IgD-negative memory B cell (primary cell): ENCODE data around the gene GRAP2. TPM values are rescaled to one million over a fixed set of nuclear protein-coding genes. Genes with fewer than 3 reads are reported as not detected.
A peak's percentile ranks its signal among the peaks of the same experiment; 100 is the strongest.

Source experiments
- H3K27ac Mint-ChIP-seq, 3 donors: one replicate each; pipeline ENCODE4 v1.8.0; 2020 to 2022; ENCODE audit warnings: mild to moderate bottlenecking in 3 of 3, mixed read lengths in 3 of 3, moderate library complexity in 1 of 3
- H3K27me3 Mint-ChIP-seq: one replicate; pipeline ENCODE4 v1.8.0; 2021; ENCODE audit warnings: mixed read lengths
- H3K36me3 Mint-ChIP-seq: one replicate; pipeline ENCODE4 v1.8.0; 2020; ENCODE audit warnings: mild to moderate bottlenecking, mixed read lengths
- H3K4me1 Mint-ChIP-seq, 3 donors: one replicate each; pipeline ENCODE4 v1.8.0; 2020 to 2022; ENCODE audit warnings: mixed read lengths in 3 of 3, mild to moderate bottlenecking in 1 of 3
- H3K4me3 Mint-ChIP-seq, 4 donors: one replicate each; pipeline ENCODE4 v1.8.0; 2020 to 2022; ENCODE audit warnings: mild to moderate bottlenecking in 4 of 4, mixed read lengths in 4 of 4, moderate library complexity in 3 of 4
- H3K9me3 Mint-ChIP-seq, 3 donors: one replicate each; pipeline ENCODE4 v1.8.0; 2020 to 2021; ENCODE audit warnings: mixed read lengths in 3 of 3, mild to moderate bottlenecking in 1 of 3
- polyA plus RNA-seq: library from polyadenylated mRNA; unstranded; fragments of 300-500 nt; fragmentation: Illumina TruSeq; gene quantifications from one replicate; pipeline ENCODE4 v1.2.3, GENCODE V29; 2021

GRAP2 gene
- polyA plus RNA-seq, 1 donor from 2014 or later: 11.8 TPM

- H3K27me3 Mint-ChIP-seq: no peaks in the 10 kb centered on the region
Measured at GRCh38 chr22:39908136-39908535, 7.3 kb downstream of the GRAP2 start.

DNA sequence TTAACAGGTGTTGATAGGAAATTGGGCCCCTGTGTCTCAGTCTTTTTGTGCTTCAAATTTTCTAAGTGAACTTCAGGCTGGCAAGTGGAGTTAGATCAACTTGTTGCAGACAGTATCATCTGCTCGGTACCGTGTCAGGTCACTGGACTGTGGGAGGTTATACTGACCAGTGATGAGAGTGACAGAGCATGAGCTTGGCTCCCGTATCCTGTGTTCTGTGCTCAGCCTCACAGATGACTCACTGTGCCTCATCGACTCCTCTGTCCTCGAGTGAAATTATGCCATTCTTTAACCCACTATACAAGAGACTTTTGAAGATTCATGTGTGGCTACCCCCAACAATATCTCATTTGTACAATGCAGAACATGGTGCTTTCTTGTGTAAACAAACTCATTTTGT lies 7.9 kb downstream of the GRAP2 start:
- Mint-ChIP-seq H3K27ac (no peak overlapping the region), H3K4me1 (peaks cover 12 to 28% (median 17%) of the 10 kb centered on the region in 3 donors), H3K36me3 (peaks cover 14% of the 10 kb centered on the region), H3K9me3 (peaks cover 0 to 4% (median 0%) of the 10 kb centered on the region in 3 donors), H3K27me3 (no peaks in the 10 kb centered on the region), H3K4me3 (peak overlapping the region in 2 of 4 donors; percentile 20 to 57)

More at GRCh38 chr22:39908136-39908535, 7.3 kb downstream of the GRAP2 start:
- Mint-ChIP-seq H3K9me3 (peaks cover 0 to 4% (median 0%) of the 10 kb centered on the region in 3 donors), H3K36me3 (peaks cover 14% of the 10 kb centered on the region), H3K4me1 (peaks cover 12 to 26% (median 17%) of the 10 kb centered on the region in 3 donors), H3K4me3 (peak overlapping the region in 1 of 4 donors; percentile 27), H3K27ac (no peak overlapping the region)

DNA sequence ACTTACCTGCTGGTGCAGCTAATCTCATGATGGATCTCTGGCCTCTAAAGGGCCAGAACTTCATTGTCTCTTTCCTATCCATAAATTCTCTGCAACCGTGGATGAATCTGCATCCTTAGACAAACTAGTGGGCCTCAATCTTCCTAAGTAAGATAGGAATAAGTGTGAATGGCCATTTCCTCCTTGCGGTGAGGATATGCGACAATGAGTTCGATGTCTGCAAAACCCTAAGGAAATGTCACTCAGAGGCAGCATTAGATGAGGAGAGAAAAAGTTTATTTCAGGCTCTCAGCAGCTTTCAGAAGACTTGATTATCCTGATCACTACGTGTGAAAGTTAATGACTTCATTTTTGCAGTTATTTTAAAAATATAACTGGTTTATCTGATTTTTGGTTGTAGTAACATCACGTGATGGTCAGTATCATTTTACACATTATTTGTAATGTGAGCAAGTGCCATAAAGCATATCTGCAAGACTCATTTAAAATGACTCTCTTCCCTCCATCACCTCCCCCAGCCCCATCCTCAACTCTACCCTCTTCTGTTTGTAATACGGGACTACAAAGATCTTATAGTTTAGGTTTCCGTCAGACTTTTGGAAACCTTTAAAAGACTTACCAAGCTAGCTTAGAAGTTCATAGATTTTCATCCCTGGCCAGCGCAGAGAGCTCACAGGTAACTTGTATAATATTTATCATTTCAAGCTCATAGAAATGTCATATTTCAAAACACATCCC lies 10.2 kb downstream of the GRAP2 start:
- peaks cover under 1% of the 10 kb centered on the region for H3K27me3 Mint-ChIP-seq
- H3K4me3 Mint-ChIP-seq: peak overlapping the region in 2 of 4 donors; percentile 75 to 85
- peaks cover 14% of the 10 kb centered on the region for H3K36me3 Mint-ChIP-seq
- H3K4me1 Mint-ChIP-seq: peaks cover 15 to 35% (median 16%) of the 10 kb centered on the region in 3 donors
- peaks cover 0 to 3% (median 0%) of the 10 kb centered on the region in 3 donors for H3K9me3 Mint-ChIP-seq
- H3K27ac Mint-ChIP-seq: peak overlapping the region in 2 of 3 donors; percentile 25 to 35

DNA sequence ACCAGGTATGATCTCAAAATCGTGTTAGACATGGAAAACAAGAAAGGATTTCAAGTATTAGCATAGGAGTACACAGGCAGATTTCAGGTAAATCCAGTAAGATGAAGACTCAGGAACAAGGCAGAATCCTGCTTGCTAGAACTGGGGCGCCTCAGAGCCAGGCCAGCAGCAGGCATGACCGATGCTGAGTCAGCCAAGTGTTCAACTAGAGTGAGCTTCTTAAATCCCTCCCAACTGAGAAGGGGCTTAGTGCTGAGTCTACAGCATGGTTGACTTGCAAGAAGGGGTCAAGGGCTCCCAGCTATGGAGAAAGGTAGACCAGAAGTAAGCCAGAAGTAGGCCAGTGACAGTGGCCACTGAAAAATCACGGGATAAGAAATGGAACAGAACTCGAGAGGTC lies 12.4 kb downstream of the GRAP2 start:
- Mint-ChIP-seq H3K36me3 (peaks cover 14% of the 10 kb centered on the region), H3K27me3 (peaks cover 2% of the 10 kb centered on the region), H3K9me3 (peaks cover 0 to 3% (median 0%) of the 10 kb centered on the region in 3 donors), H3K4me1 (peaks cover 17 to 28% (median 18%) of the 10 kb centered on the region in 3 donors), H3K4me3 (peak overlapping the region in 1 of 4 donors; percentile 7), H3K27ac (no peak overlapping the region)

DNA sequence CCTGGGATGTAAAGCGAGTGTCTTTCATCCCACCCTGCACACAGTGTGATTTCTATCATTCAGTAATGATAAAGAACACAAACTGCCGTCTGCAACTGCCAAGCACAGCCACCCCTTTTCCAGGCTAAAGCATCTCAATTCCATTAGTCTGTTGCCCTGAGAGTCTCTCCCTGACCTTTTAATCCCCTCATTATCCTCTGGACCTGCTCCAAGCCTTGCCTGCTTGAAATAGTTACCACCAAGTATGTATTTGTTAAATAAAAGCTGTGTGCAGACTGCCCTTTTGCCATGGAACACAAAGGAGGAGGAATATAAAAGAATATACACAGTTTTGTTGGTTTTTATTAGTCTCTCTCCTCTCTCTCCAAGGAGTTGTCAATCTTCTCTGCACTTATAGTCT lies 13.0 kb downstream of the GRAP2 start:
- H3K4me1 Mint-ChIP-seq: peaks cover 15 to 28% (median 18%) of the 10 kb centered on the region in 3 donors
- peaks cover 14% of the 10 kb centered on the region for H3K36me3 Mint-ChIP-seq
- peaks cover 0 to 3% (median 0%) of the 10 kb centered on the region in 3 donors for H3K9me3 Mint-ChIP-seq
- H3K4me3 Mint-ChIP-seq: no peak overlapping the region
- H3K27me3 Mint-ChIP-seq: peaks cover 2% of the 10 kb centered on the region
- H3K27ac Mint-ChIP-seq: no peak overlapping the region

DNA sequence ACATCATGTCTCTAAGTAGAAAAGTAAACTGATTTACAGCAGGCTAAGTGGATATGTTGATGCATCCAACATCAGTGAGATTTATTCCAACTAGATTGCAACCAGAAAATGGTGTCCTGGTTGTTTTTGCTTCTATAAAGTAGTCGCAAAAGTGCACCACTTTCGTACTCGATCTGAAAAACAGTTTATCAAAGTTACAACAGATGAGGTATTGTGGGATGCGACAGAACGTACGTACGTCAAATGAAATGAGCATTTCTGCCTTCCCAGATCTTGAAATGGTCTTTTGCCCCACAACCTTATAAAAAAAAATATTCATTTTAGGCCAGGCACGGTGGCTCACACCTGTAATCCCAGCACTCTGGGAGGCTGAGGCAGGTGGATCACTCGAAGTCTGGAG lies 13.7 kb downstream of the GRAP2 start:
- peaks cover 0 to 3% (median 0%) of the 10 kb centered on the region in 3 donors for H3K9me3 Mint-ChIP-seq
- no peak overlapping the region for H3K4me3 Mint-ChIP-seq
- H3K36me3 Mint-ChIP-seq: peaks cover 14% of the 10 kb centered on the region
- peaks cover 14 to 26% (median 16%) of the 10 kb centered on the region in 3 donors for H3K4me1 Mint-ChIP-seq
- H3K27me3 Mint-ChIP-seq: peaks cover 2% of the 10 kb centered on the region
- no peak overlapping the region for H3K27ac Mint-ChIP-seq

DNA sequence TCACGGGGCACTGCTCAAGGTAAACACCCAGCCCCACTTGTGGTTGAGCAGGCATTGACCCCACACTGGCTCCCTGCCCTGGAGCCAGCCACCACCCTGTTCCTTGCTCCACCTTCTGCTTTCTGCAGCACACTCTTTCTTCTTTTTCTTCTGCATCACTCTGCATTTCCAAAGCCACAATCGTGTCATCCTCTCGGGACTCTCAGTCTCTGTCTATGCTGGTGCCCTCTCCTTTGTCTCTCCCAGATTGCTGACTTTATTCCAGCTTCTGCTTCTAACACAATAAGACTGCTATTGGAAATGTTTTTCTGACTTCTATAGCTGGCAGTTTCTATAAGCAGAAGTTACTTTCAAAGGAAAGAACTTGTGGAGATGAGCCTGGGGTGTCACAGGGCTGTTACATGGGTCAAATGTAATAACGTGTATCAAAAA lies 14.4 kb downstream of the GRAP2 start:
- H3K36me3 Mint-ChIP-seq: peaks cover 14% of the 10 kb centered on the region
- H3K4me3 Mint-ChIP-seq: peak overlapping the region in 1 of 4 donors; percentile 79

GRCh38 chr22:39916496-39916895 lies 15.6 kb downstream of the GRAP2 start:
- Mint-ChIP-seq H3K36me3 (peaks cover 10% of the 10 kb centered on the region), H3K9me3 (no peaks in the 10 kb centered on the region), H3K4me3 (no peak overlapping the region), H3K4me1 (peaks cover 11 to 27% (median 11%) of the 10 kb centered on the region in 3 donors), H3K27ac (no peak overlapping the region), H3K27me3 (peaks cover 2% of the 10 kb centered on the region)

More for the DNA sequence above, 14.4 kb downstream of the GRAP2 start:
- Mint-ChIP-seq H3K27ac (no peak overlapping the region), H3K9me3 (no peaks in the 10 kb centered on the region), H3K4me1 (peaks cover 12 to 26% (median 14%) of the 10 kb centered on the region in 3 donors), H3K27me3 (peaks cover 2% of the 10 kb centered on the region)

- Mint-ChIP-seq H3K4me1 (peaks cover 9 to 23% (median 11%) of the 10 kb centered on the region in 3 donors), H3K27ac (peak overlapping the region in 1 of 3 donors; percentile 54), H3K4me3 (peak overlapping the region in 1 of 4 donors; percentile 18), H3K9me3 (no peaks in the 10 kb centered on the region), H3K27me3 (peaks cover 3% of the 10 kb centered on the region), H3K36me3 (peaks cover 7% of the 10 kb centered on the region)
Measured at GRCh38 chr22:39917197-39917643, 16.3 kb downstream of the GRAP2 start.

DNA sequence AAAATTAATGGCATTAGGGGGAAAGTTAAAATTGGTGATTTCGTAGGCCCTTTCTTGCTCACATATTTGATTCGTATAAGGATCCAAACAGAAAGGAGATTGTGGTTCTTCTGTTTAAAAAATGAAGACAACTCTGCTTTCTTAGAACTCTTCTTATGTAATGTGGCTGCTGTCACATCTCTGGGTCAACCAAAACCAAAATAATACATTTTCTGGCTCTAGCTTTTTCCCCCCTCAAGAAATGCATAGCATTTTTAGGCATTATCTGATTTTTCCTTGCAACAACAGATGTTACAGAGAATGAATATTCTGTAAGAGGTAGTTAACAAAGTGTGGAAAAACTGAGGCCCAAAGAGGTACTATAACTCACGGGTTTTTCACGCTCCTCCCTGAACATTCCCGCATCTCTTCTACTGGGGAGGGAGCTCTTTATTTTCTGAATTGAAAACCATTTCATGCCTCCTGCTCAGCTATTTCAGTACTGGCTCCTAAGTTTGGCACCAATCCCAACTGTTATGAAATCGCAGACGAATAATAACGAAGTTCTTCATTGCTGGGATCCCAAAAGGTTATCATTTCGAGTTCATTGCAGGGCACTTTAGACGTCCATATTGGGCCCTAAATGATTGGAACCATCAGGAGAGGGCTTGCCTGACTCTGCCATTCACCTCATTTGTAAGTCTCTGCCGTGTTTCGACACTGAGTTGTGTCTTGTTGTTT lies 17.1 kb downstream of the GRAP2 start:
- Mint-ChIP-seq H3K27me3 (peaks cover 6% of the 10 kb centered on the region), H3K4me1 (peaks cover 9 to 23% (median 14%) of the 10 kb centered on the region in 3 donors), H3K9me3 (no peaks in the 10 kb centered on the region), H3K36me3 (peaks cover 5% of the 10 kb centered on the region), H3K4me3 (no peak overlapping the region), H3K27ac (peak overlapping the region in 1 of 3 donors; percentile 54)

- H3K27me3 Mint-ChIP-seq: peaks cover 6% of the 10 kb centered on the region
- H3K9me3 Mint-ChIP-seq: no peaks in the 10 kb centered on the region
- H3K27ac Mint-ChIP-seq: peak overlapping the region in 1 of 3 donors; percentile 9
- H3K4me1 Mint-ChIP-seq: peaks cover 8 to 14% (median 12%) of the 10 kb centered on the region in 3 donors
- H3K4me3 Mint-ChIP-seq: peak overlapping the region in 1 of 4 donors; percentile 31
- H3K36me3 Mint-ChIP-seq: peaks cover 4% of the 10 kb centered on the region
Measured at GRCh38 chr22:39920134-39920743, 19.4 kb downstream of the GRAP2 start.

DNA sequence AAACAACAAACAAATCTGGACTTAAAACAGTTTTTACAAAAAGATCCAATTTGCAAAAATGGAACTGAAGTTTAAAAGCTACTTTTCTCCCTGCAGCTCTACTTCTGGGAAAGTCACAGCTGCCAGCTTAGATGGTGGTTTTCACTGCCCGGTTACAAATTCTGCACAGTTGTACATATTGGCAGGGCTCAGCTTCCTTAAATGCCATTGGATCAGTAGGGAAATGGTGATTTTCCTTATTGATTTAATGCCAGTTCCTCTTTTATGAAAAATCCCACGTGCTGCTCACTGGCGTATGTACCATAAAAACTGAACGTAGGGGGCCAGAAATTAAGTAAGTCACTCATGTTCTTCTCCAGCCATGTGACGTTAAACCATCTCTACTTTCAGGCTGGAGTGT lies 22.8 kb downstream of the GRAP2 start:
- no peaks in the 10 kb centered on the region for H3K9me3 Mint-ChIP-seq
- H3K27me3 Mint-ChIP-seq: peaks cover 3% of the 10 kb centered on the region
- no peak overlapping the region for H3K27ac Mint-ChIP-seq
- no peak overlapping the region for H3K4me3 Mint-ChIP-seq
- H3K36me3 Mint-ChIP-seq: peaks cover 3% of the 10 kb centered on the region
- H3K4me1 Mint-ChIP-seq: peaks cover 4 to 10% (median 9%) of the 10 kb centered on the region in 3 donors

DNA sequence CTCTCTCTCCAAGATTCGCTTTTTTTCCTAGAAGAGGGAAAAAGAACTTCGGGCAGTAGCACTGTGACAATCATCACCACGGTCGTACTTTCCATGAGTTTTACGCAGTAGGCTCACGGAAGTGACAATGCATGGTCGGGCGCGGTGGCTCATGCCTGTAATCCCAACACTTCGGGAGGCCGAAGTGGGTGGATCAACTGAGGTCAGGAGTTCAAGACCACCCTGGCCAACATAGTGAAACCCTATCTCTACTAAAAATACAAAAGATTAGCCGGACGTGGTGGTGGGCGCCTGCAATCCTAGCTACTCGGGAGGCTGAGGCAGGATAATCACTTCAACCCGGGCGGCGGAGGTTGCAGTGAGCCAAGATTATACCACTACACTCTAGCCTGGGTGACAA lies 23.4 kb downstream of the GRAP2 start:
- peaks cover 4 to 10% (median 9%) of the 10 kb centered on the region in 3 donors for H3K4me1 Mint-ChIP-seq
- no peak overlapping the region for H3K4me3 Mint-ChIP-seq
- H3K27ac Mint-ChIP-seq: no peak overlapping the region
- peaks cover 3% of the 10 kb centered on the region for H3K36me3 Mint-ChIP-seq
- H3K27me3 Mint-ChIP-seq: peaks cover 3% of the 10 kb centered on the region
- H3K9me3 Mint-ChIP-seq: no peaks in the 10 kb centered on the region

DNA sequence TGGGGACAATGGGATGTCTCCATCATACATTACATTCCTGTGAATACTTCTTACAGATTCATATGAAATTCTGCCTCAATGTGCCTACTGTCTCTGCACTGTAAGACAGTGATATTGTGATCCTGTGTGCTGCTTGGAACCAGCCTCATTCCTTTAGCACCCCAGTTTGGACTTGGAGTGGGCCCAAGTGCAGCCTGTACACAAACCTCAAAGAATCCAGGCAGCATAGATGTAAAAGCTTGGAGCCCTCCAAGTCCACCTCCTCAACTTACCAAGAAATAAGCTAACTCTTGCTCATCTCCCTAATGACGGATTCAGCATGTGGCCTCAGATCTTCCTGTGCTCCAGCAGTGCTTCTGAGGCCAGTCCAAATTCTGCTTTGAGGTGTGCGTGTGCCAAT lies 24.4 kb downstream of the GRAP2 start:
- H3K27me3 Mint-ChIP-seq: peaks cover 3% of the 10 kb centered on the region
- H3K4me3 Mint-ChIP-seq: no peak overlapping the region
- no peaks in the 10 kb centered on the region for H3K9me3 Mint-ChIP-seq
- H3K36me3 Mint-ChIP-seq: peaks cover 3% of the 10 kb centered on the region
- peaks cover 4 to 8% (median 5%) of the 10 kb centered on the region in 3 donors for H3K4me1 Mint-ChIP-seq
- no peak overlapping the region for H3K27ac Mint-ChIP-seq
